ENCODE measurements around the gene FSTL5. TPM values are rescaled to one million over a fixed set of nuclear protein-coding genes. Genes with fewer than 3 reads are reported as not detected.

Gene FSTL5
- total RNA-seq, 1 donor from 2014 or later: not detected

DNA sequence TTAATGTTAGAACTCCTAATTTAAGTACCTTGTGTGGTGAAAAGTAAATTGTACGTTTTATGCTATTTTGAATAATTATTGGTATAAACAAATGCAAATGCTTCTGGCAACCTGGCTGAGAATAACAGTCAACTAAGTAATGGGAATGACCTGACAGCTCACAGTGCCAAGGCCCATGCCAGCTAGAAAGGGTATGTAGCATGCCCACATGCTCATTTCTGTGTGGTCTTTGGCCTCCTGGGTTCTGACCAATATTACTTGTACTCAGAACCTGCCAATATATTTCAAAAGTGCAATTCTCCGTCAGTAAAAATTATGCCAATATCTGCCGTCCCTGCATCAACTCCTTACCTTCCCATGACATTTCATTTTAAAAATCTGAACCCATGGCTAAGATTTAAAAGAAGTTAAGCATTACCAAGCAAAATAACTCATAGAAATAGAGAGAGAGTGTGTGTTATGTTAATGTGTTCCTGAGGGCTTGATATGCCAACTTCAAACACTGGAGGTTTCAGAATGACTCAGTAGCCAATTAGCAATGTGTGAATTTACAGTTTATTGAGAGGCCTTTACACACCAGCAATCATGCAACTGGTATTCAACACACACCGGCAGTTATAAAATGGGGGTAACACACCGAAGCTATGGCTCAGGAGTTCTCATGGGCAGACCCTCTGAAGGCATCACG, 820.8 kb downstream of the FSTL5 start:
- DNase-seq (ENCODE audit: low read depth in 2 of 2): no peak

GRCh38 chr4:161336621-161337020, 827.2 kb downstream of the FSTL5 start:
- DNase-seq (ENCODE audit: low read depth in 2 of 2): no peak

DNA sequence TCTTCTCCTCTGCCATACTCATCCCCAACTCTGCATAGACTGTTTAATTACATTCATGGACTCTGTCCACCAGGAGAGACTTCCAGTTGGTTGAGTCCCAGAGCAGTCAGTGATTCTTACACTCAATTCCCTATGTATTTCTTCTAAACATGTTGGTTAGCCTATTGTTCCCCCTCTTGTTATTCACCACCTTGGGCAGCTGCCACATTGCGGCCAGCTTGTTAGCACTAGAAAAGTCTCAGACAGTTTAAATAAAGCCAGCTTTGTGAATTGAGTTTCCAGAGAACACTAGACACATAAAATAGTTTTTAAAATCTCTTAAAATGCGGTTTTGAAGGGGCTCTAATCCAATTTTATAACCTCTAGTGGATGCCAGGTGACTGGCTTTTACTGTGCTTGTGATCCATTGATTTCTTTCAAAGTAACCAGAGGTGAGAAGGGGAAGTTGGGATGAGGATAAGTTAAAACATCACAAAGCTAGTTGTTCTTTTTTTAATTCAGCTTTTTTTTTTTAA, 827.7 kb downstream of the FSTL5 start:
- no peak for DNase-seq (ENCODE audit: low read depth in 2 of 2)

Data from dermis microvascular lymphatic vessel endothelial cell (primary cell).